Panc1 (cell line): ENCODE data around the gene EML6. TPM values are rescaled to one million over a fixed set of nuclear protein-coding genes. Genes with fewer than 3 reads are reported as not detected.

Source experiments
- ATAC-seq: fragments of 200-7000 bp; cut with Tn5 transposase; 2 replicates; pipeline ENCODE4 v1.9.1; 2020; ENCODE audit warnings: mild to moderate bottlenecking, moderate library complexity
- BruUV-seq: library from RNA; stranded (reverse); fragments of 400-500 nt; replicated peaks from 2 replicates; lab custom pipeline; 2021; lab: Mats Ljungman, UMichigan
- CTCF ChIA-PET: fragments of 300-600 bp; sonication (Branson Sonifier 250); formaldehyde crosslinking; loops from one replicate; lab custom pipeline; 2022; ENCODE audit warnings: antibody characterized with exemption; lab: Charles Lee
- POLR2A ChIA-PET: fragments of 300-600 bp; sonication (Branson Sonifier 250); formaldehyde crosslinking; loops from one replicate; lab custom pipeline; 2022; ENCODE audit warnings: antibody characterized with exemption; lab: Charles Lee
- DNase-seq: peaks from one replicate; pipeline ENCODE4 v3.0.0-alpha.2; 2010; ENCODE audit warnings: low read depth, low spot score
- H3K27ac ChIP-seq: 2 replicates; pipeline ENCODE4 v1.5.1; 2011; ENCODE audit warnings: mild to moderate bottlenecking, low read length, inconsistent platforms
- H3K27me3 ChIP-seq: fragments of 200-500 bp; sonication (Bioruptor generic); 2 replicates; pipeline ENCODE4 v1.6.0; 2014; ENCODE audit warnings: low read length, inconsistent platforms; ENCODE audit not compliant: control insufficient read depth, insufficient read depth
- H3K36me3 ChIP-seq: fragments of 200-500 bp; sonication (Bioruptor generic); 2 replicates; pipeline ENCODE4 v1.5.1; 2014; ENCODE audit warnings: inconsistent platforms, mild to moderate bottlenecking, low read length, moderate library complexity; ENCODE audit not compliant: control insufficient read depth, insufficient read depth
- H3K4me1 ChIP-seq: 2 replicates; pipeline ENCODE4 v1.5.1; 2011; ENCODE audit warnings: inconsistent platforms, mild to moderate bottlenecking, low read length, moderate library complexity; ENCODE audit not compliant: control insufficient read depth, insufficient read depth
- H3K4me3 ChIP-seq, 2 experiments: 2 replicates each; pipeline ENCODE4 v1.5.1; 2011 to 2012; ENCODE audit warnings: low read depth in 2 of 2, low read length in 2 of 2, mild to moderate bottlenecking in 2 of 2, inconsistent platforms in 1 of 2, moderate library complexity in 1 of 2
- H3K9me3 ChIP-seq: fragments of 200-500 bp; sonication (Bioruptor generic); 2 replicates; pipeline ENCODE4 v1.5.1; 2014; ENCODE audit warnings: low read depth, mild to moderate bottlenecking, inconsistent platforms, low read length, moderate library complexity; ENCODE audit not compliant: control insufficient read depth, insufficient read depth
- POLR2AphosphoS5 ChIP-seq: IDR thresholded peaks from 2 replicates; pipeline ENCODE4 v1.6.1; 2012; ENCODE audit warnings: mild to moderate bottlenecking, low read depth, low read length, moderate library complexity
- REST ChIP-seq, 2 experiments: IDR thresholded peaks; 2 replicates each; pipeline ENCODE4 v1.6.1; 2011 to 2012; ENCODE audit warnings: low read depth in 2 of 2, control low read depth in 1 of 2, low read length in 1 of 2, mild to moderate bottlenecking in 1 of 2, moderate library complexity in 1 of 2; ENCODE audit not compliant: insufficient read depth in 1 of 2
- SIN3A ChIP-seq: IDR thresholded peaks from 2 replicates; pipeline ENCODE4 v1.6.1; 2012; ENCODE audit warnings: low read depth, mild to moderate bottlenecking, low read length, moderate library complexity, borderline replicate concordance; ENCODE audit not compliant: insufficient read depth
- TCF7L2 ChIP-seq: IDR thresholded peaks from 2 replicates; pipeline ENCODE4 v1.6.1; 2011; ENCODE audit warnings: mild to moderate bottlenecking, low read depth, low read length, inconsistent platforms
- in situ Hi-C: cut with HindIII; loops from 2 replicates; pipeline ENCODE4 v1.10.0; 2016; ENCODE audit warnings: low sequenced_read_pairs, low pct_unique_long_range_greater_than_20kb
- intact Hi-C: fragments of 100-400 bp; cut with micrococcal nuclease; formaldehyde crosslinking; loops from one replicate; pipeline ENCODE4 v1.10.0; 2022; ENCODE audit not compliant: unreplicated experiment
- total RNA-seq: library from RNA; stranded (reverse); gene quantifications from one replicate; pipeline ENCODE4 v1.2.1, GENCODE V29; 2021; ENCODE audit not compliant: unreplicated experiment
- TF ChIP-seq, protein P1 (sequence below): fragments of 450-650 bp; IDR thresholded peaks from 2 replicates; pipeline ENCODE4 v1.5.1; 2017; ENCODE audit warnings: mild to moderate bottlenecking

EML6 gene
- total RNA-seq, 1 experiment from 2014 or later, result 6.3 TPM

DNA sequence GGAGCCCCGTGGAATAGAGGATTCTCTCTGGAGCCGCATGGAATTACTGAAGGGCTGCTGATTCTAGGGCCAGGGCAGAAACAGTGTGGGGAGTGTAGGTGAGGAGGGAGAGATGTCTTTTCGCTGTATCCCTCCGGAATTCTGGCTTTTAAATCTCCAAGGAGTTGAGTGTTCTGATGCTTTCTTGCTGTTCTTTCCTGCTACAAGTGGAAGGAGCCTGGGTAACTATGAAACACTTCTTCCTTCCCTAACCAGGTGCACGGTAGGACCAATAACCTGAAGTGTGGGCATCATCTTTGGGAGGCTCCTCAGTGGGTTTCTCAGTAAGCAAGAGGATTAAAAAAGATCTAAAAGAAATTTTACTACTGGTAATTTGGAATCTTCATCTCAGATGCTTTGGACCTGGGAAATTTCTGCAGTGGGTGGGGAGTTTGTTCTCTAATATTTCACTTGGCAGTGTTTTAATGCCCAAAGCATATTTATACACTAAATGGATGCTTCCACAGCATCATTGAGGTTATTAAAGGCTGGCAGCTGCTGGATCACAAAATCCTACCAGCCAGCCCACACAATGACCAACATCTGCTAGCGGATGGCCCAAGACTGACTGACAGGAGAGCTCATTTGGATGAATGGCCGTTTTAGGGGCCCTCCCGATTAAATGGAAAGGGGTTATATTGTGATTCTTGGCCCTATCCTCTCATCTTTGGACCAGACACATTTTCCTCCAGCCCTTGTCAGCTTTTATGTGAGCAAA is 2.1 kb downstream of the EML6 start:
- Histone ChIP-seq H3K4me3 (peak overlapping the region; percentile 38 to 90), H3K27ac (no peak overlapping the region), H3K4me1 (peaks cover 18% of the 10 kb centered on the region), H3K9me3 (no peaks in the 10 kb centered on the region), H3K36me3 (no peaks in the 10 kb centered on the region), H3K27me3 (peaks cover 4% of the 10 kb centered on the region; the same call in 1 of the 2 replicates)
- intact Hi-C loops, result loop anchor here (5.0 to 10.0 kb wide), 2 partner anchors 112 to 449 kb away; no protein-coding TSS in a partner anchor
- TF ChIP-seq, protein P1, sequence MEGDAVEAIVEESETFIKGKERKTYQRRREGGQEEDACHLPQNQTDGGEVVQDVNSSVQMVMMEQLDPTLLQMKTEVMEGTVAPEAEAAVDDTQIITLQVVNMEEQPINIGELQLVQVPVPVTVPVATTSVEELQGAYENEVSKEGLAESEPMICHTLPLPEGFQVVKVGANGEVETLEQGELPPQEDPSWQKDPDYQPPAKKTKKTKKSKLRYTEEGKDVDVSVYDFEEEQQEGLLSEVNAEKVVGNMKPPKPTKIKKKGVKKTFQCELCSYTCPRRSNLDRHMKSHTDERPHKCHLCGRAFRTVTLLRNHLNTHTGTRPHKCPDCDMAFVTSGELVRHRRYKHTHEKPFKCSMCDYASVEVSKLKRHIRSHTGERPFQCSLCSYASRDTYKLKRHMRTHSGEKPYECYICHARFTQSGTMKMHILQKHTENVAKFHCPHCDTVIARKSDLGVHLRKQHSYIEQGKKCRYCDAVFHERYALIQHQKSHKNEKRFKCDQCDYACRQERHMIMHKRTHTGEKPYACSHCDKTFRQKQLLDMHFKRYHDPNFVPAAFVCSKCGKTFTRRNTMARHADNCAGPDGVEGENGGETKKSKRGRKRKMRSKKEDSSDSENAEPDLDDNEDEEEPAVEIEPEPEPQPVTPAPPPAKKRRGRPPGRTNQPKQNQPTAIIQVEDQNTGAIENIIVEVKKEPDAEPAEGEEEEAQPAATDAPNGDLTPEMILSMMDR, result no peak
- no peak for TF ChIP-seq POLR2AphosphoS5
- TF ChIP-seq TCF7L2, result no peak
- no peak for TF ChIP-seq REST (IDR thresholded peaks at IDR 0.05; ENCODE audit: insufficient read depth in 1 of 2, low read depth in 2 of 2, low read length in 1 of 2)
- no peak for DNase-seq
- ChIA-PET CTCF (interaction anchor here (0.6 kb wide), 1 partner anchor 172 kb away, joined by 3 read pairs; no protein-coding TSS in a partner anchor), POLR2A (no interaction called here)
- no TSS peak for BruUV-seq
- in situ Hi-C loops, result no loop called here
- no peak for ATAC-seq

- Histone ChIP-seq H3K36me3 (no peaks in the 10 kb centered on the region), H3K4me3 (no peak overlapping the region), H3K4me1 (peaks cover 18% of the 10 kb centered on the region), H3K27me3 (peaks cover 4% of the 10 kb centered on the region; the same call in 1 of the 2 replicates), H3K27ac (no peak overlapping the region), H3K9me3 (no peaks in the 10 kb centered on the region)
- ATAC-seq, result no peak
- intact Hi-C loops (loop anchor here (5.0 to 10.0 kb wide), 2 partner anchors 111 to 448 kb away; no protein-coding TSS in a partner anchor), in situ Hi-C loops (no loop called here)
- DNase-seq, result no peak
- CTCF ChIA-PET, result interaction anchor here (0.6 kb wide), 1 partner anchor 171 kb away, joined by 3 read pairs; no protein-coding TSS in a partner anchor
- no peak for TF ChIP-seq POLR2AphosphoS5
- TF ChIP-seq TCF7L2, result no peak
- no peak for TF ChIP-seq SIN3A
- TF ChIP-seq, protein P1, result no peak
- TF ChIP-seq REST (IDR thresholded peaks at IDR 0.05; ENCODE audit: insufficient read depth in 1 of 2, low read depth in 2 of 2, low read length in 1 of 2), result no peak
- POLR2A ChIA-PET, result no interaction called here
- BruUV-seq, result no TSS peak
Observed at GRCh38 chr2:54726431-54726830, 3.0 kb downstream of the EML6 start.
